NCI-H1092 treated with DMSO at 0.1 percent for 48 hours (cell line): ENCODE measurements around the gene TMEM185B.
"Not testable (repeated sequence)": the region's sequence is repeated elsewhere in the genome, so short reads cannot be mapped to it uniquely, and the experiment has no call there.

Experiments used
- DNase-seq: peaks from one replicate; lab custom pipeline; 2025; lab: John Stamatoyannopoulos, UW

Gene TMEM185B

GRCh38 chr2:120223034-120223912 is at the start of gene TMEM185B:
Gene TMEM185B (minus strand): TSS chr2:120223400. CDS start chr2:120222976, 424 bp downstream.
- peak; percentile 72 for DNase-seq

- DNase-seq = no peak
Measured at GRCh38 chr2:120271711-120272379, 48.6 kb upstream of the TMEM185B start.

GRCh38 chr2:120269816-120270215 is 46.6 kb upstream of the TMEM185B start:
- DNase-seq = no peak

- no peak for DNase-seq
Measured at GRCh38 chr2:120269076-120269744, 46.0 kb upstream of the TMEM185B start.

GRCh38 chr2:120267348-120267747 is 44.1 kb upstream of the TMEM185B start:
- no peak for DNase-seq

GRCh38 chr2:120265006-120265405 is 41.8 kb upstream of the TMEM185B start:
- no peak for DNase-seq

GRCh38 chr2:120262761-120263428 is 39.7 kb upstream of the TMEM185B start:
- DNase-seq = no peak

GRCh38 chr2:120262150-120262549 is 39.0 kb upstream of the TMEM185B start:
- DNase-seq = no peak

GRCh38 chr2:120261387-120262006 is 38.3 kb upstream of the TMEM185B start:
- no peak for DNase-seq

- no peak for DNase-seq
Measured at GRCh38 chr2:120260736-120261135, 37.5 kb upstream of the TMEM185B start.

- DNase-seq = not testable (repeated sequence)
Measured at GRCh38 chr2:120259939-120260338, 36.7 kb upstream of the TMEM185B start.

- DNase-seq = no peak
Measured at GRCh38 chr2:120258196-120258595, 35.0 kb upstream of the TMEM185B start.

- DNase-seq = no peak
Measured at GRCh38 chr2:120257522-120257921, 34.3 kb upstream of the TMEM185B start.

GRCh38 chr2:120256651-120257000 is 33.4 kb upstream of the TMEM185B start:
- no peak for DNase-seq

GRCh38 chr2:120255986-120256650 is 32.9 kb upstream of the TMEM185B start:
- DNase-seq = no peak

GRCh38 chr2:120255071-120255470 is 31.9 kb upstream of the TMEM185B start:
- no peak for DNase-seq

GRCh38 chr2:120254178-120254577 is 31.0 kb upstream of the TMEM185B start:
- no peak for DNase-seq

GRCh38 chr2:120253021-120253882 is 30.1 kb upstream of the TMEM185B start:
- DNase-seq = no peak

- DNase-seq = peak; percentile 94
Measured at GRCh38 chr2:120252225-120253020, 29.2 kb upstream of the TMEM185B start, which contains the start of gene RALB. Gene RALB (plus strand): TSS chr2:120252852. CDS start chr2:120278665, 25,813 bp downstream.
